IMR-90 (cell line): Measurements from ENCODE around the gene ISG20L2. TPM values are rescaled to one million over a fixed set of nuclear protein-coding genes. Genes with fewer than 3 reads are reported as not detected.
A peak's percentile ranks its signal among the peaks of the same experiment; 100 is the strongest.

Source experiments
- ATAC-seq: fragments of 200-7000 bp; cut with Tn5 transposase; 2 replicates; pipeline ENCODE4 v1.9.1; 2020; ENCODE audit warnings: low read depth, mild to moderate bottlenecking, moderate library complexity
- BruUV-seq: library from RNA; stranded (reverse); fragments of 400-500 nt; replicated peaks from 2 replicates; lab custom pipeline; 2021; lab: Mats Ljungman, UMichigan
- CTCF ChIA-PET: fragments of 300-600 bp; formaldehyde crosslinking; extraction: SDS; loops from one replicate; lab custom pipeline; 2021; ENCODE audit warnings: antibody characterized with exemption; lab: Yijun Ruan, JAX
- POLR2A ChIA-PET: fragments of 300-600 bp; sonication (Branson Sonifier 250); formaldehyde crosslinking; loops from one replicate; lab custom pipeline; 2022; ENCODE audit warnings: antibody characterized with exemption; ENCODE audit not compliant: unreplicated experiment; lab: Charles Lee
- DNase-seq: peaks from one replicate; pipeline ENCODE4 v3.0.0; 2013
- H2AFZ ChIP-seq: replicated peaks from 2 replicates; pipeline ENCODE3; 2013; ENCODE audit warnings: low read length, mild to moderate bottlenecking; ENCODE audit not compliant: poor library complexity
- H2AK5ac ChIP-seq: 2 replicates; pipeline ENCODE4 v1.6.1; 2013; ENCODE audit warnings: low read depth, low read length, inconsistent platforms
- H2AK9ac ChIP-seq: replicated peaks from 2 replicates; pipeline ENCODE3; 2013; ENCODE audit warnings: mild to moderate bottlenecking, low read depth, low read length, moderate library complexity; ENCODE audit not compliant: poor library complexity
- H2BK120ac ChIP-seq: 2 replicates; pipeline ENCODE4 v1.6.1; 2013; ENCODE audit warnings: low read depth, low read length, inconsistent platforms
- H2BK15ac ChIP-seq: 3 replicates; pipeline ENCODE4 v1.6.1; 2013; ENCODE audit warnings: low read depth, low read length, inconsistent platforms
- H2BK20ac ChIP-seq: 2 replicates; pipeline ENCODE4 v1.6.1; 2013; ENCODE audit warnings: low read depth, mild to moderate bottlenecking, inconsistent platforms, low read length, moderate library complexity
- H2BK5ac ChIP-seq: 2 replicates; pipeline ENCODE4 v1.6.1; 2013; ENCODE audit warnings: mild to moderate bottlenecking, low read depth, low read length, inconsistent platforms; ENCODE audit not compliant: poor library complexity, severe bottlenecking
- H3K14ac ChIP-seq: replicated peaks from 2 replicates; pipeline ENCODE4 v1.6.1; 2013; ENCODE audit warnings: low read depth, low read length, inconsistent platforms
- H3K18ac ChIP-seq: 2 replicates; pipeline ENCODE4 v1.6.1; 2013; ENCODE audit warnings: low read depth, low read length, control low read depth
- H3K23ac ChIP-seq: 2 replicates; pipeline ENCODE4 v1.6.1; 2013; ENCODE audit warnings: low read depth, low read length, inconsistent platforms
- H3K27ac ChIP-seq: 2 replicates; pipeline ENCODE4 v1.5.1; 2013; ENCODE audit warnings: mild to moderate bottlenecking, control low read depth, low read length; ENCODE audit not compliant: insufficient read depth
- H3K27me3 ChIP-seq: 2 replicates; pipeline ENCODE4 v1.6.1; 2013; ENCODE audit warnings: low read length; ENCODE audit not compliant: control insufficient read depth, insufficient read depth
- H3K36me3 ChIP-seq: 2 replicates; pipeline ENCODE4 v1.6.1; 2013; ENCODE audit warnings: low read length, mixed read lengths; ENCODE audit not compliant: control insufficient read depth, insufficient read depth
- H3K4ac ChIP-seq: 2 replicates; pipeline ENCODE4 v1.6.1; 2013; ENCODE audit warnings: low read depth, low read length, inconsistent platforms
- H3K4me1 ChIP-seq: 2 replicates; pipeline ENCODE4 v1.6.1; 2013; ENCODE audit warnings: low read length, mixed read lengths; ENCODE audit not compliant: control insufficient read depth, insufficient read depth
- H3K4me2 ChIP-seq: 2 replicates; pipeline ENCODE4 v1.6.1; 2013; ENCODE audit warnings: low read depth, mild to moderate bottlenecking, control low read depth, low read length, moderate library complexity
- H3K4me3 ChIP-seq: 2 replicates; pipeline ENCODE4 v1.5.1; 2013; ENCODE audit warnings: low read depth, mild to moderate bottlenecking, control low read depth, low read length, moderate library complexity; ENCODE audit not compliant: insufficient read depth
- H3K56ac ChIP-seq: 2 replicates; pipeline ENCODE4 v1.6.1; 2013; ENCODE audit warnings: low read length, inconsistent platforms; ENCODE audit not compliant: insufficient read depth; ENCODE audit errors: extremely low read depth
- H3K79me1 ChIP-seq, 2 experiments: 2 replicates each; pipeline ENCODE4 v1.6.1; 2013; ENCODE audit warnings: low read length in 2 of 2, inconsistent platforms in 1 of 2, low read depth in 1 of 2
- H3K9ac ChIP-seq: 2 replicates; pipeline ENCODE4 v1.6.1; 2013; ENCODE audit warnings: low read depth, low read length, control low read depth
- H3K9me1 ChIP-seq: 2 replicates; pipeline ENCODE4 v1.6.1; 2013; ENCODE audit warnings: low read length, inconsistent platforms; ENCODE audit not compliant: insufficient read depth
- H3K9me3 ChIP-seq: 2 replicates; pipeline ENCODE4 v1.6.1; 2013; ENCODE audit warnings: low read length; ENCODE audit not compliant: control insufficient read depth, insufficient read depth
- H4K20me1 ChIP-seq: 2 replicates; pipeline ENCODE4 v1.6.1; 2013; ENCODE audit warnings: low read length, inconsistent platforms; ENCODE audit not compliant: insufficient read depth
- H4K5ac ChIP-seq: 2 replicates; pipeline ENCODE4 v1.6.1; 2013; ENCODE audit warnings: mild to moderate bottlenecking, low read depth, low read length, control low read depth
- H4K8ac ChIP-seq, 2 experiments: 2 replicates each; pipeline ENCODE4 v1.6.1; 2013; ENCODE audit warnings: low read depth in 2 of 2, low read length in 2 of 2, control low read depth in 1 of 2, inconsistent platforms in 1 of 2
- H4K91ac ChIP-seq: 2 replicates; pipeline ENCODE4 v1.6.1; 2013; ENCODE audit warnings: low read depth, low read length, inconsistent platforms; ENCODE audit not compliant: insufficient read depth
- BHLHE40 ChIP-seq: fragments of 150-350 bp; IDR thresholded peaks from 2 replicates; pipeline ENCODE4 v1.6.1; 2016; ENCODE audit warnings: mild to moderate bottlenecking, low read depth, low read length
- CEBPB ChIP-seq: IDR thresholded peaks from 2 replicates; pipeline ENCODE4 v1.6.1; 2012; ENCODE audit warnings: low read depth, low read length, improper control_type of control experiment
- CHD1 ChIP-seq: IDR thresholded peaks from 2 replicates; pipeline ENCODE4 v1.6.1; 2012; ENCODE audit warnings: low read depth, low read length, improper control_type of control experiment
- MAFK ChIP-seq: IDR thresholded peaks from 2 replicates; pipeline ENCODE4 v1.6.1; 2012; ENCODE audit warnings: low read depth, low read length, improper control_type of control experiment
- MAZ ChIP-seq: IDR thresholded peaks from 2 replicates; pipeline ENCODE4 v1.6.1; 2012; ENCODE audit warnings: low read depth, mild to moderate bottlenecking, low read length, improper control_type of control experiment, moderate library complexity, borderline replicate concordance
- MXI1 ChIP-seq: IDR thresholded peaks from 2 replicates; pipeline ENCODE4 v1.6.1; 2012; ENCODE audit warnings: low read depth, mild to moderate bottlenecking, low read length, moderate library complexity, borderline replicate concordance
- POLR2A ChIP-seq: IDR thresholded peaks from 2 replicates; pipeline ENCODE4 v1.6.1; 2012; ENCODE audit warnings: mild to moderate bottlenecking, low read depth, low read length
- RCOR1 ChIP-seq: IDR thresholded peaks from 2 replicates; pipeline ENCODE4 v1.6.1; 2012; ENCODE audit warnings: mild to moderate bottlenecking, low read length, improper control_type of control experiment; ENCODE audit not compliant: insufficient replicate concordance
- RFX5 ChIP-seq: IDR thresholded peaks from 2 replicates; pipeline ENCODE4 v1.8.0; 2012; ENCODE audit warnings: low read depth, mild to moderate bottlenecking, low read length, moderate library complexity
- SMC3 ChIP-seq: fragments of 150-350 bp; IDR thresholded peaks from 2 replicates; pipeline ENCODE4 v1.6.1; 2016; ENCODE audit warnings: low read depth, mild to moderate bottlenecking, antibody characterized with exemption, low read length, moderate library complexity
- WGBS, 2 experiments: methylation state at CpG; one replicate each; pipeline versions ENCODE4 v1.1.5 to v1.1.7; 2013; ENCODE audit warnings: missing lambda C conversion rate in 2 of 2; ENCODE audit not compliant: insufficient read length in 1 of 2; ENCODE audit errors: extremely low coverage in 2 of 2; 5-methylcytosine and 5-hydroxymethylcytosine counted together
- dilution Hi-C: fragments of 300-500 bp; cut with HindIII; formaldehyde crosslinking; loops from one replicate; pipeline ENCODE4 v1.14.3; 2018; ENCODE audit warnings: low sequenced_read_pairs; ENCODE audit not compliant: unreplicated experiment
- in situ Hi-C: fragments of 300-500 bp; cut with MboI; formaldehyde crosslinking; loops from 3 replicates; pipeline ENCODE4 v1.14.3; 2019; ENCODE audit warnings: low sequenced_read_pairs, inconsistent platforms, mixed read lengths
- intact Hi-C: fragments of 100-400 bp; cut with micrococcal nuclease; formaldehyde crosslinking; loops from 2 replicates; pipeline ENCODE4 v1.10.0; 2022
- polyA plus RNA-seq, 3 experiments: library from polyadenylated mRNA; depleted of rRNA; stranded (reverse); fragments of >200 nt; gene quantifications; 2 replicates each; pipeline ENCODE4 v1.2.3, GENCODE V29; 2012; ENCODE audit warnings: low replicate concordance in 1 of 3
- total RNA-seq: library from RNA; depleted of rRNA; stranded (reverse); fragments of >200 nt; gene quantifications from 2 replicates; pipeline ENCODE4 v1.2.3, GENCODE V29; 2012
- TF ChIP-seq, protein P1 (sequence below): fragments of 150-350 bp; IDR thresholded peaks from 2 replicates; pipeline ENCODE4 v1.6.1; 2017; ENCODE audit warnings: mild to moderate bottlenecking, antibody characterized with exemption, low read length, low read depth
- TF ChIP-seq, protein P2 (sequence below): conservative IDR thresholded peaks from 2 replicates; pipeline ENCODE4 v1.5.1; 2012; ENCODE audit warnings: mild to moderate bottlenecking, low read depth, low read length, improper control_type of control experiment

Gene ISG20L2
- total and polyA plus RNA-seq, 2 of the 4 experiments (the other 2 are of a cell fraction) = 17.0 to 27.3 TPM

DNA sequence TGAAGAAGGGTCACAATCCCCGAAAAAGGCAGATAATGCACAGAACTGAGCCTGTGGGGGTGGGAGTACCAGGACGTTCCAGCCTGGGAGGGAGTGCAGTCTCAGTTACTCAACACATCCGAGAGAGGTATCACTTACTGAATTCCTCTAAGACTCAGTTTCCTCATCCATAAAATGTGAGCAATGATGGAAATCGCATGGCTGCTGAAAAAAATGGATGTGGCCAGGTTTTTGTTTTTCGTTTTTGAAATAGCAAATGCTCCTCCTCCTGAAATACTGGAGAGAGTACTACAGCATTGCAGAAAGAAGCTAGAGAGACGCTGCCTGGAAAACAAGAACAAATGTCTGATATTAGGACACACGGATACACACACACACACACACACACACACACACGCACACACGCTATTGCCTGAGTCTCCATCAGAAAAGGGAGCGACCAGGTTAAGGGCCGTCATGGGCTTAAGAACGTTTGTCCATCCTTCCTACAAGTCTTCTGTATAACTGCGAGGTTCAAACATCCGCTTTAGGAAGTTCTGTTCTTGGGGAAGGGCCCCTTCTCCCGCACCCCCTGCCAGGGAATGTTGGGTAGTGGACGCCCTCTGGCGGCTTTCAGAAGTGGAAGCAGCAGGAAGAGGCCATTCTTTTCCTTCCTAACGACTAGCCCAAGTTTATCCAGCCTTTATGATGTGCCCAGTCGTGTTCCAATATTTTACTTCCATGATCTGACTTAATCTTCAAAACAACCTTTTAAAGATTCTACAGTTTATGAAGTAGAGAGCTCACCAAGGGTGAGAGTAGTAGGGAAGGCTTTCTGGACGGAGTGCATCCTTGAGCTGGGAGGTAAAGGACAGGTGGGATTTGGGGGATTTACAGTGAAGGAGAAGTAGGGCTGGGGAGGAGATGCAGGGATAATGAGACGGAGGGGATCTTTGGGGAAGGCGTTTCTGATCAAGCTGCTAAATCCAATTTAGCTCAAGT lies 50.7 kb downstream of the ISG20L2 start:
- Histone ChIP-seq H3K4ac (peak overlapping the region; percentile 93), H4K91ac (peak overlapping the region; percentile 94), H2AK5ac (peak overlapping the region; percentile 91), H3K79me1 (peaks cover 15 to 43% of the 10 kb centered on the region in 2 experiments; a peak in 3 of 4 replicates), H3K27me3 (peaks cover 23% of the 10 kb centered on the region), H3K36me3 (peaks cover 9% of the 10 kb centered on the region; the same call in 1 of the 2 replicates), H2BK120ac (peak overlapping the region; percentile 91), H3K27ac (peak overlapping the region; percentile 70), H3K23ac (peak overlapping the region; percentile 55), H3K14ac (peak overlapping the region; percentile 88), H2BK20ac (peak overlapping the region; percentile 86), H3K4me2 (peak overlapping the region; percentile 90), H3K18ac (peak overlapping the region; percentile 83), H3K9me1 (peaks cover 15% of the 10 kb centered on the region), H4K5ac (peak overlapping the region; percentile 91), H2AFZ (peak overlapping the region; percentile 88), H4K8ac (peak overlapping the region; percentile 65 to 97), H2AK9ac (peak overlapping the region; percentile 94), H2BK15ac (peak overlapping the region; percentile 83), H3K56ac (peak overlapping the region; percentile 26; the same call in 1 of the 2 replicates), H3K9me3 (no peaks in the 10 kb centered on the region), H4K20me1 (peaks cover 28% of the 10 kb centered on the region), H2BK5ac (peak overlapping the region; percentile 62), H3K4me3 (peak overlapping the region; percentile 25; the same call in 1 of the 2 replicates), H3K9ac (peak overlapping the region; percentile 72), H3K4me1 (peaks cover 31% of the 10 kb centered on the region)
- ATAC-seq (peak; percentile 45), DNase-seq (peak; percentile 89)
- in situ Hi-C loops = no loop called here
- intact Hi-C loops = loop anchor here (1.0 kb wide), 2 partner anchors 18 to 52 kb away; no protein-coding TSS in a partner anchor
- BruUV-seq = no TSS peak
- CTCF ChIA-PET = interaction anchor here (0.6 to 3.8 kb wide), 13 partner anchors 12 to 250 kb away, joined by 3 to 25 read pairs (median 3); no protein-coding TSS in a partner anchor
- POLR2A ChIA-PET = interaction anchor here (3.0 to 3.3 kb wide), 2 partner anchors 13 to 16 kb away, joined by 22 to 29 read pairs; no protein-coding TSS in a partner anchor
- 6% methylated on average over 3 of the region's 22 CpGs; no CpG with 5 or more reads in 1 of the 2 experiments for WGBS, 2 experiments
- dilution Hi-C loops = no loop called here
- TF ChIP-seq CHD1 (no peak), CEBPB (no peak), MAZ (peak; percentile 79), POLR2A (0 out of 2 replicates have a peak, but pooled peaks have one; percentile 41), MAFK (no peak), BHLHE40 (no peak), SMC3 (peak; percentile 98), RCOR1 (peak; percentile 55), RFX5 (no peak), MXI1 (no peak)
- TF ChIP-seq, protein P1, sequence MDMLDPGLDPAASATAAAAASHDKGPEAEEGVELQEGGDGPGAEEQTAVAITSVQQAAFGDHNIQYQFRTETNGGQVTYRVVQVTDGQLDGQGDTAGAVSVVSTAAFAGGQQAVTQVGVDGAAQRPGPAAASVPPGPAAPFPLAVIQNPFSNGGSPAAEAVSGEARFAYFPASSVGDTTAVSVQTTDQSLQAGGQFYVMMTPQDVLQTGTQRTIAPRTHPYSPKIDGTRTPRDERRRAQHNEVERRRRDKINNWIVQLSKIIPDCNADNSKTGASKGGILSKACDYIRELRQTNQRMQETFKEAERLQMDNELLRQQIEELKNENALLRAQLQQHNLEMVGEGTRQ = no peak
- TF ChIP-seq, protein P2, sequence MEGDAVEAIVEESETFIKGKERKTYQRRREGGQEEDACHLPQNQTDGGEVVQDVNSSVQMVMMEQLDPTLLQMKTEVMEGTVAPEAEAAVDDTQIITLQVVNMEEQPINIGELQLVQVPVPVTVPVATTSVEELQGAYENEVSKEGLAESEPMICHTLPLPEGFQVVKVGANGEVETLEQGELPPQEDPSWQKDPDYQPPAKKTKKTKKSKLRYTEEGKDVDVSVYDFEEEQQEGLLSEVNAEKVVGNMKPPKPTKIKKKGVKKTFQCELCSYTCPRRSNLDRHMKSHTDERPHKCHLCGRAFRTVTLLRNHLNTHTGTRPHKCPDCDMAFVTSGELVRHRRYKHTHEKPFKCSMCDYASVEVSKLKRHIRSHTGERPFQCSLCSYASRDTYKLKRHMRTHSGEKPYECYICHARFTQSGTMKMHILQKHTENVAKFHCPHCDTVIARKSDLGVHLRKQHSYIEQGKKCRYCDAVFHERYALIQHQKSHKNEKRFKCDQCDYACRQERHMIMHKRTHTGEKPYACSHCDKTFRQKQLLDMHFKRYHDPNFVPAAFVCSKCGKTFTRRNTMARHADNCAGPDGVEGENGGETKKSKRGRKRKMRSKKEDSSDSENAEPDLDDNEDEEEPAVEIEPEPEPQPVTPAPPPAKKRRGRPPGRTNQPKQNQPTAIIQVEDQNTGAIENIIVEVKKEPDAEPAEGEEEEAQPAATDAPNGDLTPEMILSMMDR = peak; percentile 98
